Type B pancreatic cell (in vitro differentiated cells): ENCODE data around the gene CAMTA1. TPM values are rescaled to one million over a fixed set of nuclear protein-coding genes. Genes with fewer than 3 reads are reported as not detected.
"Not testable (repeated sequence)": the region's sequence is repeated elsewhere in the genome, so short reads cannot be mapped to it uniquely, and the experiment has no call there.

Experiments used
- DNase-seq: peaks from one replicate; pipeline ENCODE4 v3.0.0; 2021; ENCODE audit warnings: mixed read lengths; ENCODE audit not compliant: unreplicated experiment; ENCODE audit errors: extremely low spot score
- H3K27ac Mint-ChIP-seq: 2 replicates; pipeline ENCODE4 v1.8.0; 2021; ENCODE audit warnings: mild to moderate bottlenecking, mixed read lengths
- H3K27me3 Mint-ChIP-seq: 2 replicates; pipeline ENCODE4 v1.8.0; 2021; ENCODE audit warnings: mixed read lengths
- H3K36me3 Mint-ChIP-seq: 2 replicates; pipeline ENCODE4 v1.8.0; 2021; ENCODE audit warnings: mixed read lengths
- H3K4me1 Mint-ChIP-seq: one replicate; pipeline ENCODE4 v1.8.0; 2021; ENCODE audit warnings: mixed read lengths; ENCODE audit not compliant: unreplicated experiment
- H3K4me3 Mint-ChIP-seq: 2 replicates; pipeline ENCODE4 v1.8.0; 2021; ENCODE audit warnings: mild to moderate bottlenecking, mixed read lengths
- H3K9me3 Mint-ChIP-seq: 2 replicates; pipeline ENCODE4 v1.8.0; 2021; ENCODE audit warnings: mixed read lengths
- total RNA-seq: library from RNA; stranded (reverse); gene quantifications from 2 replicates; pipeline ENCODE4 v1.2.1, GENCODE V29; 2021; ENCODE audit warnings: low replicate concordance
- TF ChIP-seq, protein P1 (sequence below): fragments of 200-600 bp; sonication (generic); conservative IDR thresholded peaks from 2 replicates; pipeline ENCODE4 v1.5.0; 2021; ENCODE audit warnings: antibody characterized with exemption, mild to moderate bottlenecking

Gene CAMTA1
- total RNA-seq, 1 donor from 2014 or later, result 82.5 TPM

DNA sequence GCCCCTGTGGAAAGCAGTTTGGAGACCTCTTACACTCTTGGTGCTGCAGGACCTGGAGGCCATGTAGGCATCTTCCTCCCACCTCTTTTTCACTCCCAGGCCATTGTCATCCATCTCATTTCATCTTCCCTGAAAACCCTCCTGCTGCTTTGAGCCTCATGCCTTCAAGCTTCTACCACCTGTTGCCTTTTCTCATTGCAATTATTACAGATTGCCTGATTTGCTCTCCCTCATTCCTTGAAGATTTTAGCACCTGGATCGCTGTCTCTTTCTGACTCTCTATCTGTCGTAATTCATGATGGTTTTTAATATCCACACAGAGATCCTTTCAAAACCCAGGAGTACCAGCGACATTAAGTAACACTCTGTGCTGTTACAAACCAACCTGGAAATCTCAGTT, 350.2 kb downstream of the CAMTA1 start:
- no peak for DNase-seq
- Mint-ChIP-seq H3K4me1 (peaks cover 7% of the 10 kb centered on the region), H3K27ac (no peak overlapping the region), H3K4me3 (no peak overlapping the region), H3K9me3 (no peaks in the 10 kb centered on the region), H3K27me3 (peaks cover 13% of the 10 kb centered on the region), H3K36me3 (no peaks in the 10 kb centered on the region)
- TF ChIP-seq, protein P1, sequence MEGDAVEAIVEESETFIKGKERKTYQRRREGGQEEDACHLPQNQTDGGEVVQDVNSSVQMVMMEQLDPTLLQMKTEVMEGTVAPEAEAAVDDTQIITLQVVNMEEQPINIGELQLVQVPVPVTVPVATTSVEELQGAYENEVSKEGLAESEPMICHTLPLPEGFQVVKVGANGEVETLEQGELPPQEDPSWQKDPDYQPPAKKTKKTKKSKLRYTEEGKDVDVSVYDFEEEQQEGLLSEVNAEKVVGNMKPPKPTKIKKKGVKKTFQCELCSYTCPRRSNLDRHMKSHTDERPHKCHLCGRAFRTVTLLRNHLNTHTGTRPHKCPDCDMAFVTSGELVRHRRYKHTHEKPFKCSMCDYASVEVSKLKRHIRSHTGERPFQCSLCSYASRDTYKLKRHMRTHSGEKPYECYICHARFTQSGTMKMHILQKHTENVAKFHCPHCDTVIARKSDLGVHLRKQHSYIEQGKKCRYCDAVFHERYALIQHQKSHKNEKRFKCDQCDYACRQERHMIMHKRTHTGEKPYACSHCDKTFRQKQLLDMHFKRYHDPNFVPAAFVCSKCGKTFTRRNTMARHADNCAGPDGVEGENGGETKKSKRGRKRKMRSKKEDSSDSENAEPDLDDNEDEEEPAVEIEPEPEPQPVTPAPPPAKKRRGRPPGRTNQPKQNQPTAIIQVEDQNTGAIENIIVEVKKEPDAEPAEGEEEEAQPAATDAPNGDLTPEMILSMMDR, result no peak

DNA sequence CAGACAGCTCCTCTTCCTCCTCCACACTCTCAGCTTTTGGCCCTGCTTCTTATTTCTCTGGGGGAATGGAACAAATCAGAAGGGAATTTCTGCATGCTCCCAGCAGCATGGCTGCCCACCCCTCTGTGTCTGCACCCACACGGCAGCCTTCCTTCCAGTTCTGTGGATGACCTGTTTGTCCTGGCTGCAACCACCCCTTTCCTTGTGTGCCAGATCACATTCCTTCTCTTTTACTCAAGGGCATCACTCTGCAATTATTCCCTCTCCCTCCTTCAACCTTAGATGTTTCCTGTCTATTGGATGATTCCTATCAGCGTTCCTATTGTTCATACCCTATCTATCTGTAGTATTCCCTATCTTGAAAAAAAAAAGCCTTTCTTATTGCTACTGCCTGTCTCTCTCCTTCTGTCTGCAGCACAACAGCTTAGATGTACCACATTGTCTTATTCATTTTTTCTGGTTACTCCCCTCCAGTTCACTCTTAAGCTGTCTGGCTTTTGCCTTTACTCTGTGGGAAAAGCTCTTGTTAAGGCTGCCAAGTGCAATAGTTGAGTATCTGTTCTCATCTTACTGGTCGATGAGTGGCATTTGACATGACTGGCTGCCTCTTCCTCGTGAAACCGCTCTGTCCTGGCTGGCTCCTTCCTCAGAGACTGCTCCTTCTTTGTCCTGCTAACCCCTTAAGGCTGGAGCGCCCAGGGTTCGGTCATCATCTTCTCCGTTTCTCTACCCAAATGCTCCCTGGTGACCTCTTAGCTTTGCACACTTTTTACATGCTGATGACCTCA, 351.1 kb downstream of the CAMTA1 start:
- H3K27ac Mint-ChIP-seq, result no peak overlapping the region
- H3K4me3 Mint-ChIP-seq, result no peak overlapping the region

DNA sequence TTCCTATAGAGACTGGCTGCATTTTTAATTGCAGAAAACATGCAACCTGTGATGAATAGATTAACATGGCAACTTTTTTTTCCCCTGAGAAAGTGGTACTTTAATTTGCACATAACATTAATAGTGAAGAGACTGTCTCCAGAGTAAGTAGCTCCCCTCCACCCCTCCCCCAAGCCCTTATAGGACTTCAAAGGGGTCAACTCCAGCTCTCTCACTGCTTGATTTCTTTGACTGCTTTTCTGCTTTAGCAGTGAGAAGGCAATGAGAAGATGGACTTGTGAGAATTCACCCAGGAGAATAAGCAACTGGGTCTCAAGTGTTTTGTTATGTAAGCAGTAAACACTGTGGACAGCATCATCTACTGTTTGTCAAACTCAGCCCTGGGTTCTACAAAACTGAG, 355.0 kb downstream of the CAMTA1 start:
- no peak overlapping the region for H3K4me3 Mint-ChIP-seq

More for the DNA sequence above, 351.1 kb downstream of the CAMTA1 start:
- H3K36me3 Mint-ChIP-seq, result no peaks in the 10 kb centered on the region
- peaks cover 7% of the 10 kb centered on the region for H3K4me1 Mint-ChIP-seq
- no peak for DNase-seq
- H3K9me3 Mint-ChIP-seq, result no peaks in the 10 kb centered on the region
- TF ChIP-seq, protein P1, result no peak
- H3K27me3 Mint-ChIP-seq, result peaks cover 11% of the 10 kb centered on the region

DNA sequence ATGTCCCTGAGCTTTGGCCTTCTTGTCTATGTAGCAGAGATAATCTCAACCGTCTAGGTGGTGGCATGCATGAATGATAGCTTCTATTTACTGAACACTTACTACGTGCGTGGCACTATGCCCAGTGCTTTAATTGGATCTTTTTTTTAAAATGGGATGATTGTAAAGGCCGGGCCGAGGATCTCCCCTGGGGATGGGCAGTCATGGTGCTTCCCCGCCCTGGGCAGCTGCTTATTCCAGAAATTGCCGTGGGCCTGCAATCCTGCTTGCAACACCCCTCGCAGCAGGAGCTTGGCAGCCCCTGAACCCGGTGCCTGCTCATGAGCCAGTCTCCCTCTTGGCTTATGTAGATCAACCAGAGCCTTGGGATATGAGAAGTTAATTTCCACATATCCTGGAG, 360.7 kb downstream of the CAMTA1 start:
- no peaks in the 10 kb centered on the region for H3K4me1 Mint-ChIP-seq
- DNase-seq, result no peak
- H3K27me3 Mint-ChIP-seq, result no peaks in the 10 kb centered on the region
- TF ChIP-seq, protein P1, result no peak
- no peak overlapping the region for H3K27ac Mint-ChIP-seq
- no peak overlapping the region for H3K4me3 Mint-ChIP-seq
- H3K36me3 Mint-ChIP-seq, result no peaks in the 10 kb centered on the region
- H3K9me3 Mint-ChIP-seq, result no peaks in the 10 kb centered on the region

More for the DNA sequence above, 355.0 kb downstream of the CAMTA1 start:
- no peak overlapping the region for H3K27ac Mint-ChIP-seq
- no peaks in the 10 kb centered on the region for H3K9me3 Mint-ChIP-seq
- H3K36me3 Mint-ChIP-seq, result no peaks in the 10 kb centered on the region
- no peak for DNase-seq
- H3K4me1 Mint-ChIP-seq, result peaks cover 7% of the 10 kb centered on the region
- H3K27me3 Mint-ChIP-seq, result peaks cover 10% of the 10 kb centered on the region
- TF ChIP-seq, protein P1, result no peak

DNA sequence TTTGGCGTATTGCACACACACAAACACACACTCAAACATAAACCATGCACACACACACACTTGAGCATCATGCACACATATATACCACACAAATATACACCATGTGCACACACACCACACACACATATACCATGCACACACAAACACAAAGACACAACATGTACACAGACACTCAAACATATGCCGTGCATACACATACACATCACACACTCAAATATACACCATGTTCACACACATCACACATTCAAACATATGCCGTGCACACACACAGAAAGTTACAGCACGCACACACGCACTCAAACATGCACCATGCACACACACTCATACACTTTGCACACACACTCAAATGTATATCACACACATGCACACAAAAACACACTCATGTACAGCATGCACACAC, 361.5 kb downstream of the CAMTA1 start:
- TF ChIP-seq, protein P1, result no peak
- no peak for DNase-seq
- H3K4me3 Mint-ChIP-seq, result no peak overlapping the region
- H3K27ac Mint-ChIP-seq, result no peak overlapping the region
- no peaks in the 10 kb centered on the region for H3K27me3 Mint-ChIP-seq
- H3K4me1 Mint-ChIP-seq, result no peaks in the 10 kb centered on the region
- H3K36me3 Mint-ChIP-seq, result no peaks in the 10 kb centered on the region
- no peaks in the 10 kb centered on the region for H3K9me3 Mint-ChIP-seq

DNA sequence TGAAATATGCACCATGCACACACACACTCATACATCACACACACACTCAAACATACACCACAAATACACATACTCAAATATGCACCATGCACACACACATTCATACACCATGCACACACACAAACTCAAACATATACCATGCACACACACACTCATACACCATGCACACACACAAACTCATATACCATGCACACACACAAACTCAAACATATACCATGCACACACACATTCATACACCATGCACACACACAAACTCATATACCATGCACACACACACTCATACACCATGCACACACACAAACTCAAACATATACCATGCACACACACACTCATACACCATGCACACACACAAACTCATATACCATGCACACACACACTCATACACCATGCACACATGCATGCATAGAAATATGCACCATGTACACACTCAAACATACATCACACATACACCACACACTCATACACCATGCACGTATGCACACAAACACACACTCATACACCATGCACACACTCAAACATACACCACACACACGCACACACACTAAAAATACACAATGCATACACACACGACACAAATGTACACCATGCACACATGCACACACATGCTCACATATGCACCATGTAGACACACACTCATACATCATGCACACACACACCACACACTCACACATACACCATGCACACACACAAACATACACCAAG, 362.5 kb downstream of the CAMTA1 start:
- H3K9me3 Mint-ChIP-seq, H3K4me3 Mint-ChIP-seq, H3K4me1 Mint-ChIP-seq, H3K27me3 Mint-ChIP-seq, H3K27ac Mint-ChIP-seq, H3K36me3 Mint-ChIP-seq, DNase-seq: not testable (repeated sequence)
